CD4-positive, alpha-beta T cell (primary cell): ENCODE results near the gene COL4A2. TPM values are rescaled to one million over a fixed set of nuclear protein-coding genes. Genes with fewer than 3 reads are reported as not detected.

ENCODE experiments used
- ATAC-seq: fragments of 200-7000 bp; cut with Tn5 transposase; one replicate; pipeline ENCODE4 v1.10.0; 2022; ENCODE audit warnings: mild to moderate bottlenecking; ENCODE audit not compliant: poor library complexity
- CTCF ChIA-PET: fragments of 350-600 bp; sonication (Branson Sonifier 250); formaldehyde crosslinking; loops from one replicate; lab custom pipeline; 2021; ENCODE audit warnings: antibody characterized with exemption, inconsistent platforms; lab: Charles Lee
- POLR2A ChIA-PET: fragments of 350-600 bp; sonication (Branson Sonifier 250); formaldehyde crosslinking; loops from one replicate; lab custom pipeline; 2021; ENCODE audit warnings: antibody characterized with exemption, inconsistent platforms; lab: Charles Lee
- DNase-seq, 14 experiments: peaks; one replicate each; pipeline ENCODE4 v3.0.0-alpha.2; 2013 to 2020; ENCODE audit warnings: mixed read lengths in 2 of 14
- H3K27ac ChIP-seq, 2 donors: one replicate each; pipeline versions ENCODE4 v1.5.1 to v1.7.0; 2013; ENCODE audit warnings: low read length in 2 of 2, low read depth in 1 of 2, mild to moderate bottlenecking in 1 of 2
- H3K27me3 ChIP-seq, 2 experiments: 1 replicate in 1 of 2; 2 replicates in 1 of 2; pipeline versions ENCODE4 v1.6.1 to v1.7.0; 2013; ENCODE audit warnings: low read length in 2 of 2, control low read depth in 1 of 2, mild to moderate bottlenecking in 1 of 2, moderate library complexity in 1 of 2; ENCODE audit not compliant: insufficient read depth in 2 of 2, control insufficient read depth in 1 of 2
- H3K36me3 ChIP-seq: one replicate; pipeline ENCODE4 v1.6.1; 2013; ENCODE audit warnings: low read length, control low read depth; ENCODE audit not compliant: insufficient read depth
- H3K4me1 ChIP-seq: one replicate; pipeline ENCODE4 v1.6.1; 2013; ENCODE audit warnings: low read length, control low read depth; ENCODE audit not compliant: insufficient read depth
- H3K4me3 ChIP-seq: one replicate; pipeline ENCODE4 v1.5.1; 2013; ENCODE audit warnings: mild to moderate bottlenecking, low read length, moderate library complexity
- H3K9me3 ChIP-seq, 2 experiments: 1 replicate in 1 of 2; 2 replicates in 1 of 2; pipeline versions ENCODE4 v1.6.1 to v1.7.0; 2013; ENCODE audit warnings: low read length in 2 of 2, mild to moderate bottlenecking in 2 of 2, control low read depth in 1 of 2, moderate library complexity in 1 of 2; ENCODE audit not compliant: control insufficient read depth in 1 of 2, insufficient read depth in 1 of 2
- H3K27ac Mint-ChIP-seq: one replicate; pipeline ENCODE4 v1.8.0; 2020; ENCODE audit warnings: mixed read lengths
- H3K27me3 Mint-ChIP-seq: one replicate; pipeline ENCODE4 v1.8.0; 2021; ENCODE audit warnings: mixed read lengths
- H3K36me3 Mint-ChIP-seq: one replicate; pipeline ENCODE4 v1.8.0; 2021; ENCODE audit warnings: low read depth, mixed read lengths
- H3K4me1 Mint-ChIP-seq: one replicate; pipeline ENCODE4 v1.8.0; 2021; ENCODE audit warnings: low read depth, mixed read lengths
- H3K4me3 Mint-ChIP-seq: one replicate; pipeline ENCODE4 v1.8.0; 2020; ENCODE audit warnings: mild to moderate bottlenecking, mixed read lengths
- H3K9me3 Mint-ChIP-seq: one replicate; pipeline ENCODE4 v1.8.0; 2020; ENCODE audit warnings: mixed read lengths
- intact Hi-C, 2 experiments: fragments of 100-400 bp; cut with DNase I in 1 of 2; cut with micrococcal nuclease in 1 of 2; formaldehyde crosslinking; loops; one replicate each; pipeline versions ENCODE4 v1.15.1 to v1.9.0; 2023 to 2025; cut with DNase I, micrococcal nuclease
- total RNA-seq, 174 experiments: library from RNA in 2 of 174; stranded (reverse) in 2 of 174; gene quantifications; one replicate each; pipeline ENCODE4 v1.2.3 and lab custom pipeline; 2021 to 2026
- TF ChIP-seq, protein P1 (sequence below): fragments of 200-600 bp; IDR thresholded peaks from one replicate; pipeline ENCODE4 v1.8.0; 2022; ENCODE audit warnings: antibody characterized with exemption, mild to moderate bottlenecking

Gene COL4A2
- total RNA-seq, 2 experiments from 2014 or later, result not detected

GRCh38 chr13:110476220-110476617 is 169.1 kb downstream of the COL4A2 start:
- Histone ChIP-seq H3K9me3 (peaks cover 0 to 6% of the 10 kb centered on the region in 2 experiments), H3K27me3 (no peaks in the 10 kb centered on the region), H3K27ac (no peak overlapping the region), H3K36me3 (no peaks in the 10 kb centered on the region), H3K4me3 (no peak overlapping the region), H3K4me1 (no peaks in the 10 kb centered on the region)
- Mint-ChIP-seq H3K9me3 (no peaks in the 10 kb centered on the region), H3K36me3 (no peaks in the 10 kb centered on the region), H3K27me3 (peaks cover under 1% of the 10 kb centered on the region), H3K4me3 (no peak overlapping the region), H3K4me1 (no peaks in the 10 kb centered on the region), H3K27ac (no peak overlapping the region)
- ATAC-seq (no peak), DNase-seq (no peak)
- intact Hi-C loops, result no loop called here
- ChIA-PET POLR2A (no interaction called here), CTCF (no interaction called here)
- TF ChIP-seq, protein P1, sequence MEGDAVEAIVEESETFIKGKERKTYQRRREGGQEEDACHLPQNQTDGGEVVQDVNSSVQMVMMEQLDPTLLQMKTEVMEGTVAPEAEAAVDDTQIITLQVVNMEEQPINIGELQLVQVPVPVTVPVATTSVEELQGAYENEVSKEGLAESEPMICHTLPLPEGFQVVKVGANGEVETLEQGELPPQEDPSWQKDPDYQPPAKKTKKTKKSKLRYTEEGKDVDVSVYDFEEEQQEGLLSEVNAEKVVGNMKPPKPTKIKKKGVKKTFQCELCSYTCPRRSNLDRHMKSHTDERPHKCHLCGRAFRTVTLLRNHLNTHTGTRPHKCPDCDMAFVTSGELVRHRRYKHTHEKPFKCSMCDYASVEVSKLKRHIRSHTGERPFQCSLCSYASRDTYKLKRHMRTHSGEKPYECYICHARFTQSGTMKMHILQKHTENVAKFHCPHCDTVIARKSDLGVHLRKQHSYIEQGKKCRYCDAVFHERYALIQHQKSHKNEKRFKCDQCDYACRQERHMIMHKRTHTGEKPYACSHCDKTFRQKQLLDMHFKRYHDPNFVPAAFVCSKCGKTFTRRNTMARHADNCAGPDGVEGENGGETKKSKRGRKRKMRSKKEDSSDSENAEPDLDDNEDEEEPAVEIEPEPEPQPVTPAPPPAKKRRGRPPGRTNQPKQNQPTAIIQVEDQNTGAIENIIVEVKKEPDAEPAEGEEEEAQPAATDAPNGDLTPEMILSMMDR, result no peak

- no peaks in the 10 kb centered on the region for H3K4me1 ChIP-seq
- Mint-ChIP-seq H3K4me1 (no peaks in the 10 kb centered on the region), H3K27ac (no peak overlapping the region), H3K9me3 (no peaks in the 10 kb centered on the region), H3K36me3 (no peaks in the 10 kb centered on the region), H3K4me3 (no peak overlapping the region), H3K27me3 (no peaks in the 10 kb centered on the region)
- DNase-seq, result no peak
- peaks cover 0 to 6% of the 10 kb centered on the region in 2 experiments for H3K9me3 ChIP-seq
- TF ChIP-seq, protein P1, result no peak
- no peaks in the 10 kb centered on the region for H3K27me3 ChIP-seq
- H3K4me3 ChIP-seq, result no peak overlapping the region
- no peak overlapping the region for H3K27ac ChIP-seq
- ChIA-PET POLR2A (no interaction called here), CTCF (no interaction called here)
- no peaks in the 10 kb centered on the region for H3K36me3 ChIP-seq
- intact Hi-C loops, result no loop called here
- ATAC-seq, result no peak
Measured at GRCh38 chr13:110477706-110478245, 170.7 kb downstream of the COL4A2 start.

DNA sequence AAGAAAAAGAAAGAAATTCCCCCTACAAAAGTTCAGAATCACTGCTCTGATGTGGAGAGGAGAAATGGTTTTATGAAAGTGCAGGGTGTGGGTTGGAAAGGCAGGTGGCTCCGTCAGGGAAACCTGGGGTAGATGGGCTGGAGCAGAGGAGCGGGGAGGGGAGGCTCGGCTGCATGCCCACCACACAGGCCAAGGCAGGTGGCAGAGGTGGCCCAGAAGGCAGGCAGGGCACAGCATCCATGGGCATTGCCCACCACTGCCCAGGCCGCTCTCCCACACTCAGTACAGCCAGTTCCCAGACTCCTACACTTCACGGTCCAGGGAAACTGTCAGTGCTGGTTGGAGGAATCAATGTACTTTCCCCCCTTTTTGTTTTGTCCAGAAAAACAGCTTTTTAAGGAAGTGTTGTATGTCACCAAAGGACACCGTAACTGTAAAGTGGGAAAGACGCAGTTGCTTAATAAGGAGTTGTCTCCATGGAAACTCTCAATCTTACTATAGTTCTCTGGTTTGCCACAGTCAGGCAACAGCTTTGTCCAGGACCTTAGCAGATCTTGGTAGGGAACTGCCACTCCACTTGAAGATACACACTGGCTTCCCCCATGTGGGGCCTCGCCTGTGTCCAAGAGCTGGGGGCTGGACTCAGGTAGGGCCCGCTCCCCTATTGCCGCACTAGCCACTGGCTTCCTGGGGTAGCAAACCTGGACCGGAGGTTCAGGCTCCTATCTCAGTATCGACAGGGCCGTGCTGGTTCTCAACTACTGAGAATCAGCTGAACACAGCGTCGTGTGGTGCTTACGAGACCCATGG is 171.5 kb downstream of the COL4A2 start:
- Mint-ChIP-seq H3K9me3 (no peaks in the 10 kb centered on the region), H3K27ac (no peak overlapping the region), H3K4me1 (no peaks in the 10 kb centered on the region), H3K27me3 (no peaks in the 10 kb centered on the region), H3K4me3 (no peak overlapping the region), H3K36me3 (no peaks in the 10 kb centered on the region)
- intact Hi-C loops, result no loop called here
- ChIA-PET POLR2A (no interaction called here), CTCF (no interaction called here)
- ATAC-seq, result no peak
- H3K36me3 ChIP-seq, result no peaks in the 10 kb centered on the region
- H3K9me3 ChIP-seq, result peaks cover 0 to 6% of the 10 kb centered on the region in 2 experiments
- H3K4me3 ChIP-seq, result no peak overlapping the region
- no peak for DNase-seq
- H3K27me3 ChIP-seq, result no peaks in the 10 kb centered on the region
- TF ChIP-seq, protein P1, result no peak
- no peak overlapping the region for H3K27ac ChIP-seq
- no peaks in the 10 kb centered on the region for H3K4me1 ChIP-seq
